GM23338 (cell line): ENCODE data around the gene COL25A1. TPM values are rescaled to one million over a fixed set of nuclear protein-coding genes. Genes with fewer than 3 reads are reported as not detected.

Experiments used
- ATAC-seq: fragments of 200-7000 bp; cut with Tn5 transposase; 3 replicates; pipeline ENCODE4 v1.9.1; 2020
- DNase-seq: peaks from one replicate; pipeline ENCODE4 v3.0.0-alpha.2; 2015; ENCODE audit warnings: low spot score
- H2AFZ ChIP-seq: fragments of 200-600 bp; sonication (generic); 2 replicates; pipeline ENCODE4 v1.8.0; 2016; ENCODE audit warnings: antibody characterized with exemption, mild to moderate bottlenecking, moderate library complexity
- H3F3A ChIP-seq: fragments of 200-600 bp; sonication (generic); replicated peaks from 2 replicates; pipeline ENCODE4 v1.8.0; 2017; ENCODE audit warnings: antibody characterized with exemption, mixed run types, low read depth
- H3K27ac ChIP-seq: fragments of 200-600 bp; sonication (generic); 2 replicates; pipeline ENCODE4 v1.6.1; 2016; ENCODE audit warnings: low read depth
- H3K27me3 ChIP-seq: fragments of 200-600 bp; sonication (generic); 2 replicates; pipeline ENCODE4 v1.8.0; 2016; ENCODE audit warnings: mild to moderate bottlenecking, mixed run types, moderate library complexity; ENCODE audit not compliant: insufficient read depth
- H3K36me3 ChIP-seq: fragments of 200-600 bp; sonication (generic); 2 replicates; pipeline ENCODE4 v1.8.0; 2016; ENCODE audit warnings: mild to moderate bottlenecking; ENCODE audit not compliant: insufficient read depth
- H3K4me1 ChIP-seq: fragments of 200-600 bp; sonication (generic); 2 replicates; pipeline ENCODE4 v1.8.0; 2016; ENCODE audit warnings: mild to moderate bottlenecking, moderate library complexity; ENCODE audit not compliant: insufficient read depth
- H3K4me2 ChIP-seq: fragments of 200-600 bp; sonication (generic); 2 replicates; pipeline ENCODE4 v1.7.1; 2017; ENCODE audit warnings: mixed run types
- H3K4me3 ChIP-seq: fragments of 200-600 bp; sonication (generic); 2 replicates; pipeline ENCODE4 v1.6.1; 2016; ENCODE audit warnings: mixed run types
- H3K79me2 ChIP-seq: fragments of 200-600 bp; sonication (generic); replicated peaks from 2 replicates; pipeline ENCODE4 v1.8.0; 2017; ENCODE audit warnings: mild to moderate bottlenecking; ENCODE audit not compliant: insufficient read depth
- H3K9me2 ChIP-seq: fragments of 200-600 bp; sonication (generic); 2 replicates; pipeline ENCODE4 v1.8.0; 2017; ENCODE audit not compliant: insufficient read depth
- H4K20me1 ChIP-seq: fragments of 200-600 bp; sonication (generic); replicated peaks from 2 replicates; pipeline ENCODE4 v1.8.0; 2017; ENCODE audit warnings: mild to moderate bottlenecking; ENCODE audit not compliant: insufficient read depth
- H3K27ac Mint-ChIP-seq: 2 replicates; pipeline ENCODE4 v1.8.0; 2020; ENCODE audit warnings: inconsistent platforms, mild to moderate bottlenecking, moderate library complexity, mixed read lengths
- H3K27me3 Mint-ChIP-seq: 3 replicates; pipeline ENCODE4 v1.8.0; 2022; ENCODE audit warnings: low read depth, mild to moderate bottlenecking, moderate library complexity, mixed read lengths, inconsistent platforms; ENCODE audit not compliant: insufficient read depth, poor library complexity
- H3K36me3 Mint-ChIP-seq: 3 replicates; pipeline ENCODE4 v1.8.0; 2021; ENCODE audit warnings: low read depth, mild to moderate bottlenecking, inconsistent platforms, moderate library complexity, mixed read lengths
- H3K4me1 Mint-ChIP-seq: 3 replicates; pipeline ENCODE4 v1.8.0; 2020; ENCODE audit warnings: mild to moderate bottlenecking, inconsistent platforms, mixed read lengths
- H3K4me3 Mint-ChIP-seq: 3 replicates; pipeline ENCODE4 v1.8.0; 2021; ENCODE audit warnings: moderate library complexity, mild to moderate bottlenecking, inconsistent platforms, mixed read lengths
- H3K9me3 Mint-ChIP-seq: 3 replicates; pipeline ENCODE4 v1.8.0; 2020; ENCODE audit warnings: moderate library complexity, mild to moderate bottlenecking, inconsistent platforms, mixed read lengths
- CREB1 ChIP-seq: fragments of 250-450 bp; sonication (Bioruptor Pico); IDR thresholded peaks from 2 replicates; pipeline ENCODE4 v1.5.0; 2020; ENCODE audit warnings: low read depth, mild to moderate bottlenecking, moderate library complexity
- CTCF ChIP-seq, 2 experiments: fragments of 200-600 bp in 1 of 2; sonication (generic) in 1 of 2; conservative IDR thresholded peaks; 2 replicates each; pipeline versions ENCODE4 v1.5.1 to v1.6.1; 2016 to 2017; ENCODE audit warnings: antibody characterized with exemption in 2 of 2, low read depth in 2 of 2, mild to moderate bottlenecking in 2 of 2, moderate library complexity in 1 of 2
- EZH2phosphoT487 ChIP-seq: fragments of 200-600 bp; sonication (generic); IDR thresholded peaks from one replicate; pipeline ENCODE4 v1.8.1; 2018; ENCODE audit warnings: antibody characterized with exemption; ENCODE audit not compliant: unreplicated experiment
- POLR2AphosphoS5 ChIP-seq: IDR thresholded peaks from 2 replicates; pipeline ENCODE4 v1.6.1; 2016; ENCODE audit warnings: antibody characterized with exemption, low read depth
- STAT1 ChIP-seq: IDR thresholded peaks from one replicate; pipeline ENCODE4 v1.6.1; 2016; ENCODE audit warnings: antibody characterized with exemption; ENCODE audit not compliant: unreplicated experiment
- ZNF462 ChIP-seq: fragments of 250-450 bp; sonication (Bioruptor Pico); IDR thresholded peaks from 2 replicates; pipeline ENCODE4 v1.5.0; 2020; ENCODE audit warnings: mild to moderate bottlenecking, moderate library complexity
- polyA plus RNA-seq: library from polyadenylated mRNA; unstranded; fragments of >200 nt; fragmentation: Nextera tagmentation; extraction: Ambion mirVana; gene quantifications from 2 replicates; pipeline ENCODE4 v1.2.1, GENCODE V29; 2016
- total RNA-seq: library from RNA; depleted of rRNA; stranded (reverse); fragments of >200 nt; shearing (Covaris generic); gene quantifications from 2 replicates; pipeline ENCODE4 v1.2.3, GENCODE V29; 2014

COL25A1 gene
- total and polyA plus RNA-seq, 2 experiments from 2014 or later, result 3.9 to 5.6 TPM

- TF ChIP-seq ZNF462 (CRISPR knock-in tag), result no peak
- TF ChIP-seq POLR2AphosphoS5, result no peak
- no peak for TF ChIP-seq STAT1
- TF ChIP-seq CTCF (conservative IDR thresholded peaks at IDR 0.05; ENCODE audit: low read depth in 2 of 2), result no peak
- no peak for TF ChIP-seq EZH2phosphoT487
These were observed 119.8 kb downstream of the COL25A1 start (continued) for GRCh38 chr4:109182696-109183095.

- Histone ChIP-seq H3K9me2 (no peaks in the 10 kb centered on the region), H3K4me2 (no peak overlapping the region), H3F3A (no peaks in the 10 kb centered on the region), H4K20me1 (no peaks in the 10 kb centered on the region), H3K27me3 (no peaks in the 10 kb centered on the region), H3K36me3 (no peaks in the 10 kb centered on the region), H3K27ac (no peak overlapping the region), H3K4me1 (peaks cover 10% of the 10 kb centered on the region), H2AFZ (no peak overlapping the region), H3K79me2 (no peaks in the 10 kb centered on the region), H3K4me3 (no peak overlapping the region)
- Mint-ChIP-seq H3K9me3 (no peaks in the 10 kb centered on the region), H3K4me3 (no peak overlapping the region), H3K27me3 (no peaks in the 10 kb centered on the region), H3K36me3 (no peaks in the 10 kb centered on the region), H3K27ac (no peak overlapping the region), H3K4me1 (peaks cover 34% of the 10 kb centered on the region)
- ATAC-seq (no peak), DNase-seq (no peak)
- no peak for TF ChIP-seq ZNF462 (CRISPR knock-in tag)
- no peak for TF ChIP-seq CREB1 (CRISPR knock-in tag)
- TF ChIP-seq EZH2phosphoT487, result no peak
These were observed 123.4 kb downstream of the COL25A1 start for GRCh38 chr4:109179061-109179460.
